Stomach (tissue), 9 donors: ENCODE data around the gene ABCA3. TPM values are rescaled to one million over a fixed set of nuclear protein-coding genes. Genes with fewer than 3 reads are reported as not detected.
A peak's percentile ranks its signal among the peaks of the same experiment; 100 is the strongest.

Experiments
- DNase-seq, 2 donors: peaks; one replicate each; pipeline versions ENCODE4 v3.0.0 to v3.0.0-alpha.2; 2013 to 2019
- H3K27ac ChIP-seq, 5 donors: fragments of 200-600 bp in 4 of 5; sonication (generic) in 4 of 5; one replicate each; pipeline ENCODE4 v1.5.1; 2013 to 2019; ENCODE audit warnings: mild to moderate bottlenecking in 1 of 5, moderate library complexity in 1 of 5
- H3K27me3 ChIP-seq, 3 donors: fragments of 200-600 bp; sonication (generic); one replicate each; pipeline ENCODE4 v1.5.1; 2017 to 2019; ENCODE audit warnings: mixed run types in 1 of 3
- H3K36me3 ChIP-seq, 4 donors: fragments of 200-600 bp; sonication (generic); 1 replicate in 3 of 4; 2 replicates in 1 of 4; pipeline ENCODE4 v1.5.1; 2016 to 2019
- H3K4me1 ChIP-seq, 4 donors: fragments of 200-600 bp; sonication (generic); one replicate each; pipeline ENCODE4 v1.5.1; 2016 to 2019
- H3K4me3 ChIP-seq, 4 donors: fragments of 200-600 bp; sonication (generic) in 3 of 4; one replicate each; pipeline ENCODE4 v1.5.1; 2016 to 2019; ENCODE audit warnings: mild to moderate bottlenecking in 1 of 4
- H3K9me3 ChIP-seq, 4 donors: fragments of 200-600 bp; sonication (generic); one replicate each; pipeline ENCODE4 v1.5.1; 2016 to 2019
- CTCF ChIP-seq, 7 experiments: fragments of 450-650 bp in 4 of 7; fragments of 200-600 bp in 3 of 7; sonication (generic) in 3 of 7; IDR thresholded peaks; one replicate each; pipeline ENCODE4 v1.5.1; 2016 to 2019; ENCODE audit warnings: antibody characterized with exemption in 7 of 7, control low read depth in 2 of 7, mild to moderate bottlenecking in 1 of 7
- EP300 ChIP-seq: sonication (generic); formaldehyde crosslinking; IDR thresholded peaks from one replicate; pipeline ENCODE4 v1.6.1; 2017; ENCODE audit warnings: antibody characterized with exemption
- POLR2A ChIP-seq, 4 donors: fragments of 450-650 bp; IDR thresholded peaks; one replicate each; pipeline ENCODE4 v1.6.1; 2016; ENCODE audit warnings: antibody characterized with exemption in 4 of 4, control low read depth in 2 of 4, mild to moderate bottlenecking in 1 of 4, moderate library complexity in 1 of 4
- POLR2AphosphoS5 ChIP-seq, 3 donors: sonication (generic); formaldehyde crosslinking; IDR thresholded peaks; one replicate each; pipeline ENCODE4 v1.6.1; 2016; ENCODE audit warnings: antibody characterized with exemption in 3 of 3
- WGBS, 5 donors: extraction: QIAGEN DNeasy Blood & Tissue Kit in 3 of 5; methylation state at CpG; one replicate each; pipeline versions ENCODE4 v1.1.5 to v1.1.7; 2013 to 2018; 5-methylcytosine and 5-hydroxymethylcytosine counted together
- intact Hi-C: fragments of 100-400 bp; cut with DNase I; formaldehyde crosslinking; loops from one replicate; pipeline ENCODE4 v1.15.1; 2023; ENCODE audit warnings: low total_unique reads
- polyA plus RNA-seq, 3 donors: library from polyadenylated mRNA; stranded (reverse); fragments of 200-250 nt; gene quantifications; one replicate each; pipeline ENCODE4 v1.2.3, GENCODE V29; 2013
- total RNA-seq, 5 donors: library from RNA; depleted of rRNA; stranded (reverse); fragments of >200 nt; gene quantifications; one replicate each; pipeline versions ENCODE4 v1.1.0 to v1.2.3, GENCODE V29; 2014 to 2016
- donor health status: healthy with polysubstance abuse.
- donor health status: Bipolar disorder and iron deficiency.
- donor health status: healthy.

Gene ABCA3
- total and polyA plus RNA-seq, 8 donors, result 0.61 to 39.3 (median 3.9) TPM

- Histone ChIP-seq H3K9me3 (no peaks in the 10 kb centered on the region), H3K4me3 (no peak overlapping the region), H3K36me3 (peaks cover 4 to 98% (median 62%) of the 10 kb centered on the region in 4 donors), H3K27ac (no peak overlapping the region), H3K27me3 (no peaks in the 10 kb centered on the region), H3K4me1 (no peaks in the 10 kb centered on the region)
- 84 to 88% (median 86%) methylated on average over 7 to 35 of the region's 35 CpGs for WGBS, 5 donors
- intact Hi-C loops, result no loop called here
- TF ChIP-seq POLR2AphosphoS5 (IDR thresholded peaks at IDR 0.05) (no peak), POLR2A (IDR thresholded peaks at IDR 0.05) (no peak), CTCF (IDR thresholded peaks at IDR 0.05) (no peak), EP300 (no peak)
- peak in 1 of 2 donors; percentile 1 for DNase-seq
These were observed 52.5 kb downstream of the ABCA3 start for GRCh38 chr16:2287916-2288547.

- H3K27me3 ChIP-seq, result no peaks in the 10 kb centered on the region
- H3K4me1 ChIP-seq, result no peaks in the 10 kb centered on the region
- no peak for TF ChIP-seq POLR2A (IDR thresholded peaks at IDR 0.05)
- no peak for TF ChIP-seq EP300
- TF ChIP-seq CTCF (IDR thresholded peaks at IDR 0.05), result no peak
- TF ChIP-seq POLR2AphosphoS5 (IDR thresholded peaks at IDR 0.05), result no peak
- DNase-seq, result no peak
- WGBS, 5 donors, result 84 to 92% (median 89%) methylated on average over 15 to 17 of the region's 17 CpGs
- no peak overlapping the region for H3K27ac ChIP-seq
- H3K36me3 ChIP-seq, result peaks cover 4 to 89% (median 55%) of the 10 kb centered on the region in 4 donors
- intact Hi-C loops, result no loop called here
- H3K9me3 ChIP-seq, result no peaks in the 10 kb centered on the region
- no peak overlapping the region for H3K4me3 ChIP-seq
These were observed 54.0 kb downstream of the ABCA3 start for GRCh38 chr16:2286550-2286949.

- H3K4me1 ChIP-seq, result no peaks in the 10 kb centered on the region
- H3K36me3 ChIP-seq, result peaks cover 4 to 86% (median 52%) of the 10 kb centered on the region in 4 donors
- no peak overlapping the region for H3K4me3 ChIP-seq
- no peak overlapping the region for H3K27ac ChIP-seq
- TF ChIP-seq POLR2AphosphoS5 (IDR thresholded peaks at IDR 0.05) (no peak), POLR2A (IDR thresholded peaks at IDR 0.05) (no peak), CTCF (IDR thresholded peaks at IDR 0.05) (no peak), EP300 (no peak)
- H3K27me3 ChIP-seq, result no peaks in the 10 kb centered on the region
- intact Hi-C loops, result no loop called here
- 71 to 89% (median 79%) methylated on average over 9 to 13 of the region's 13 CpGs for WGBS, 5 donors
- no peaks in the 10 kb centered on the region for H3K9me3 ChIP-seq
- no peak for DNase-seq
These were observed 54.8 kb downstream of the ABCA3 start for GRCh38 chr16:2285731-2286191.

- H3K4me3 ChIP-seq, result no peak overlapping the region
- WGBS, 5 donors, result 85 to 92% (median 89%) methylated on average over 24 to 35 of the region's 35 CpGs
- no peaks in the 10 kb centered on the region for H3K27me3 ChIP-seq
These were observed 55.5 kb downstream of the ABCA3 start for GRCh38 chr16:2284797-2285576.

More at GRCh38 chr16:2284797-2285576, 55.5 kb downstream of the ABCA3 start:
- Histone ChIP-seq H3K4me1 (no peaks in the 10 kb centered on the region), H3K36me3 (peaks cover 4 to 86% (median 52%) of the 10 kb centered on the region in 4 donors), H3K27ac (no peak overlapping the region), H3K9me3 (no peaks in the 10 kb centered on the region)
- no peak for DNase-seq
- intact Hi-C loops, result no loop called here
- no peak for TF ChIP-seq POLR2AphosphoS5 (IDR thresholded peaks at IDR 0.05)
- TF ChIP-seq CTCF (IDR thresholded peaks at IDR 0.05), result no peak
- TF ChIP-seq POLR2A (IDR thresholded peaks at IDR 0.05), result no peak
- no peak for TF ChIP-seq EP300
